GM19468 (cell line): ENCODE data around the gene MPPED2.

Experiments used
- ATAC-seq: cut with Tn5 transposase; IDR thresholded peaks from one replicate; pipeline ENCODE4 v1.9.1; 2021; ENCODE audit warnings: mild to moderate bottlenecking, moderate library complexity, moderate number of reproducible peaks; ENCODE audit not compliant: unreplicated experiment; ENCODE audit errors: extremely low read depth

MPPED2 gene

DNA sequence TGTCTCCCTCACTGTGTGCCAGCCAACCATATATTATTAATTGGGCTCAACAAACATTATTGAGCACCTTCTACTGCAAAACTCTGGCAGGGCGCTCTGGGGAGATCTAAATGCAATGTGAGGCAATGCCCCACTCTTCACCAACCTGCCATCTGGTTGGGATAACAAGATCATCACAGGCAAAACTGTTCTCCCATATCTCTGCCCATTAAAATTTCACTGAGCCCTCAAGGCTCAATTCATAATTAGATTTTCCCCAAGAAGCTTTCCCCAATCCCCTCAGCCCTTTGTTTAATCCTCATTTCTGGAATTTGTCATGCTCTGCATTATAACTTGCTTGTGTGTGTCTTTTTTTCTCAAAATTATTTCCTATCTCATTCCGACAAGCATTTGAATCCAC is 156.6 kb downstream of the MPPED2 start:
- ATAC-seq: no peak

DNA sequence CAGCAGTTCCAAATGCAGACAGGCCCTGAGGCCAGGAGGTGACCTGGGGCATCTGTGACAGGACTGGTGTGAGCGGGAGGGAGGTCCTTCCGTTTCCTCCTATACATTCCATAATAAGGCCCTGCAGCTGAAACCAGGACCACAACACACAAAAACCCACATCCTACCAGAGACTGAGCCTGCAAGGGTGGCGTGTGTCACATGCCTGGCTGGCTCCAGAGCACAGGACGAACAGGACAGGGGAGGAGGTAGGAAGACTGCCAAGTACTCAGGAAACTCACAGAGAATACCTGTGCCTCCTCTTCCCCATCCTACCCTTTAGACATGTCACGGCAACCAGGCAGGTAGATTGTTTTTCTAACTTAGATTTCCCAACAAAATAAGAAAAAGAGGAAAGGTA is 159.4 kb downstream of the MPPED2 start:
- ATAC-seq: no peak

DNA sequence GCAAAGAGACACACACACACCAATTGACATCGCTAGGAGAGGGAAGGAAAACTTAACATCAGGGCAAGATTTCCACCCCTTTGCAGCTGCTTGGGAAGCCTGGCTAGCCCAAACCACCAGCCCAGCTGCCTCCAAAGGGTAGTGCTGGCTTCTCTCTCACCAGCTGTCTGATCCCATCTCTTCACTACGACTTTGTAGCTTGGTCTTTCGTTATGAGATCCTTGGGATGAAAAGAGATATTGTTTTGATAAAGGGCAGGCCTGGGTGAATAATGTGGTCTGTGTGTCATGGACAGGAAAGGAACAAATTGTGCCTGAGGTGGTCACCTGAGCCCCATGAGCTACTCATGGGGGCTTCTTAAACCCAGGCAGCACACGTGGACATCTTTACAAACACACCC is 161.3 kb downstream of the MPPED2 start:
- no peak for ATAC-seq

DNA sequence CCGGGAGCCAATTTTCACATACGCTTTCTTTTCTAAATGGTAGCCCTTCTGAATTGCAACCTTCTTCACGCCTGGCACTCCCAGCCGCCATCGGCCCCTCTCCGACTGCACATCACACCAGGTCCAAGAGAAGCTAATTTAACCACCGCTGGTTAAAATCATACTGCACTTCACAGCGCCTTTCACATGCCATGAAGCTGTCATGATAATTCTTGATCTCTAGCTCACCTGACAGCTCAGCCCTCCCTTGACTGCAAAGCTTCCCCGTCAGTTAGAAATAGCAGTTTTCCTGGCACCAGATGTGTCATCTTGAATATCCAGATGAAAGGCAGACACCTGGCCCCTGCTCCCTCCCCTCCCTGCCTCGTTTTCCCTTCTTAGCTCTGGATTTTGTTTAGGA is 161.8 kb downstream of the MPPED2 start:
- no peak for ATAC-seq

DNA sequence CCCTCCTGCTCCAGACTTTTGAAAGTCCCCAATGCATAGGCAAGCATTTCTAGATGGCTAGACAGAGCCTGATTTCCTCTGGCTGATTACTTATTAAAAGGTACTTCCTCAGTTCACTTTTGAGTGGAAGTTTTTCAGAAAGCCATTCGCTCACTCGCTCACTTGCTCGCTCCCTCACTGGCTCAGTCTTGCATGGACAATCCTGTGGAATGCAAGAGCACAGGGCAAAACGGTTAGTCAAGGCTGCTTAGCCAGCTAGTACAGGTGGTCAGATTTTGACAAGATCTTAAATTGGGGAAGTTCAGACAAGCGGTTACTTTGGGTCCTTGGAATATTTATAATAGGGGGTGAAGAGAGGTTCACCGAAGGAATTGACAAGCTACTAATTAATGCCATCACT is 162.3 kb downstream of the MPPED2 start:
- ATAC-seq: no peak

DNA sequence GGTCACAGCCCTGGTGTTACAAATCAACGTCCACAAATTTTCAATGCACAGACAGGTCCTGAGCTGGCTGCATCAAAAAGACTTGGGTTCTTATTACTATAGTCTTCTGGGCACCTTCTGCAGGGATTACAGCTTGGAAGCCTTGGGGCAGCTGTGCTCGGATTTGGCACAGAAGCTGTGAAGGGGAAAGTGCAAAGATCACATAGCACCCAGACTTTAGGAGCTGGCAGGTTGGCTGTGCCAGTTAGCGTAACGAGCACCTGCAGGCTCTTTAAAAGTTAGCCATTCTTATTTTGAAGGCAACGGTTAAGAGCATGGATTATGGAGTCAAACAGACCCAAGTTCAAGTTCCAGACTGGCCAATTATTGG is 162.9 kb downstream of the MPPED2 start:
- ATAC-seq: no peak

DNA sequence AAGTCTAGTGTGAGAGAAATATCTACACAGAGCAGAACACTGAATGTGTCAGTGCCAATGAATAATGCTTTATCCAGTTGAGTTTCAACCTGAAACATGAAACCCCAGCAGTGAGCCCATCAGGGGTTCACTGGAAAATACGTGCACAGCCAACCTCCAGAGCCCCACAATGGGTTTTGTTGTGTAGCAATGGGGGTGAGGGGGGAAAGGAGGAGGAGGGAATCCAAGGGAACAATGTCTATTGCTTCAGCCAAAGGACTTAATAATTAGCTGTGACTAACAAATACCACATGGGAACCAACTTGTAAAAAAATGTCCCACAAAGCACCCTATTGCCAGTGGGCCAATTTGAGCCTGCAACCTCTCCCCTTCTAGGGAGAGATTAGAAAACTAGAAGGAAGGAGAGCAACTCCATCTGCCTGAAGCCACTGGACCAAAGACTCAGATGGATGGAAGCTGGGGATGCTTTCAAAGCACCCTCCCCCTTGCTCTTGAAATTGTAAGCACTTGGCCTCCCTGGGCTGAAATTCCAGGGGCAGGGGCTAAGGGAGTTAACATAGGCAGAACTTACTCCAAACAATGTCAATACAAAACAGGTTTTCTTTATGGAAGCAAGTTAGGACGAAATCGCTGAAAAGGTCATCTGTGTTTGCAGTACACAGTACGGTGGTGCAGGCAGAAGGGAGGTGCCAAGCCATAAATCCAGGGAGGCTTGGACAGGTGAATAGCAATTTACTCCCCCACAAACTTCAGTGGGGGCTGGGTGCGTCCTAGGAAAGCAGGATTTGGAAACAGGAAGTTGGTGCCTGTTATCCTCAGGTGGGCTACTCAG is 163.5 kb downstream of the MPPED2 start:
- no peak for ATAC-seq

DNA sequence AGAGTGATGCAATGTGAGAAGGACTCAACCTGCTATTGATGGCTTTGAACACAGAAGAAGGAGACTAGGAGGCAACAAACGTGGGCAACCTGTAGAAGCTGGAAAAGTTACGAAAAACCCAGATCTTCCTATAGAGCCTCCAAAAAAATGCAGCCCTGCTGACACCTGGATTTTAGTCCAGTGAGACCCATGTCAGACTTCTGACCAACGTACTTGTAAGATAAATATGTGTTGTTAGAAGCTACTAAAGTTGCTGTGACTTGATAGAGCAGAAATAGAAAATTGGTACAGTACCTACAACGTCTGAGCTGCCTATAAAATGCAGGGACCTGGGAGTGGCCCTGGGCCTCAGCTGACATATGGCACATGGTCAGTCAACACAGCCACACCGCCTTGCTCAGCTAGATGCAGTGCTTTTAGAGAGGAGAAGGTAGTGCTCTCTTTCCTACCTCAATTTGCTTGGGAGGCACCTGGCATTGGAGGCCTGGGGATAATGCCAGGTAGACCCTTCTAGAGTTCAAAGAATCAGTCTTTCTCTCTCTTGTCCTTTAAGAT is 165.8 kb downstream of the MPPED2 start:
- ATAC-seq: no peak

DNA sequence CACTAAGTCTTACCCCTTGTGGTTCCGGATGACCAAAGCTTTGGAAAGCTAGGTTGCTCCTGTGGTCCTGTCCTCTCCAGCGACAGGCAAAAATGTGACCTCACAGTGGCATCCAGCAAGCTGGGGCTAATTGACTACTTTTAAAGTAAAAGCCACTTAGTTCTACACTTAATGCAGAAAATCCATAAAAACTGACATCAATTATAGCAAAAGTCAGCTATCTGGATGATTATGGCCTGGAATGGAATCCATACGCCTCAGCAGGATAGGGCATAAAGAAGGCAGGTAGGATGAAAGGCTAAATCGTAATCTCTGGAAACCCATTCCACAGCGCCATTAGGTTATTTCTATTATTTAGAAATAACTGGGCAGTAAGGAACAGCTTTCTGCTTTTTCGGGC is 171.3 kb downstream of the MPPED2 start:
- ATAC-seq: no peak

DNA sequence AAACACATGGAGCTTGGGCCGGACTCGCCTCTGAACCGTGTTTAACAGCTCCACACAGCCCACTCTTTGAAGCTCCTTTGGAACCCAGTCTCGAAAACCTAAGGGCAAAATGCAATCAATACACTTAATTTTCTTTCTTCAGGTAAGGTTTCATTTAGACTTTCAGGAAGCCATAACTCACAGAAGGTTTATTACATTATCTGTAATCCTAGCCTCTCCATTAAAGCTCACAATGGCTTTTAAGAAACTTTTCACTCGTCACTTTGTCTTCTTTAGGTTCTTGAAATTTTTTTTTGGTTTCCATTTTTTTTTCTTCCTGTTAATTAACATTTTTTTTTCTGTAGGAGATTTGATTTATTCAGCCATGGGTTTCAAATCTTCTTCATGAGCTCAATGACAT is 171.9 kb downstream of the MPPED2 start:
- ATAC-seq: no peak

DNA sequence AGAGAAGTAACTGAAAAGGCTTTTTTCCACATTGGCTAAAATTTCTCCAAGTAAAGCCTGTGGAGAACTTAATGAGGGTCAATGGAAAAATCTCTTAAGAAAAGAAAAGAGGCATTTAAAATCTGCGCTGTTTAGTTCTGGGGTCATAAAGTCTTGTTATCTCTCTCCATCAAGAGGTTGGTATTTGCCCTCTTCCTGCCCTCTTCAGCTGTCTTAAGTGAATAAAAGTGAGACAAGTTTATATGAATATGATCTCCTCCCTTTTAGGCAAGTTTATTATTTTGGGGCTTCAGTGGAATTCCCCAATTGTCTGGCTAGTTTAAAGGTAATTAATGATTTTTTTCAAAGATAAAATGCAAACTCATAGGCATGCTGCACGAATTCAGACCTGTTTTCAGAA is 173.6 kb downstream of the MPPED2 start:
- ATAC-seq: no peak

DNA sequence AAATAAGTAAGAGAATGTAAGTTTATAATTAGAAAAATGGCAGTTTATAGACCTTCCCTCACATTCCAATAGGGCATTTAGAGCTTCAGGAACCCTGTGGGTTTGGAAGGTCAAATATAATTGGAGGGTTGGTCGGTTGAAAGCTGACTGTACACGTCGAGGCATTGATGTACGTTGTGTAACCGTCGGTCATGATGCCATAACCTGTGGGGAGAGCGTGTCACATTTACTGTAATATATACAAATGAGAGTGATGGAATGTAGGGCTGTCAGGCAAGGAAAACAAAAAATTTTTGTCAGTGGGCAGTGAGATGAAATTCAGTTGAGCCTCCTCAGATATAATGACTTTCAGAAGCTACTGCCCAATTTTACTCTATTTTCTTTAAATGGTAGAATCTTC is 174.8 kb downstream of the MPPED2 start:
- ATAC-seq: no peak

DNA sequence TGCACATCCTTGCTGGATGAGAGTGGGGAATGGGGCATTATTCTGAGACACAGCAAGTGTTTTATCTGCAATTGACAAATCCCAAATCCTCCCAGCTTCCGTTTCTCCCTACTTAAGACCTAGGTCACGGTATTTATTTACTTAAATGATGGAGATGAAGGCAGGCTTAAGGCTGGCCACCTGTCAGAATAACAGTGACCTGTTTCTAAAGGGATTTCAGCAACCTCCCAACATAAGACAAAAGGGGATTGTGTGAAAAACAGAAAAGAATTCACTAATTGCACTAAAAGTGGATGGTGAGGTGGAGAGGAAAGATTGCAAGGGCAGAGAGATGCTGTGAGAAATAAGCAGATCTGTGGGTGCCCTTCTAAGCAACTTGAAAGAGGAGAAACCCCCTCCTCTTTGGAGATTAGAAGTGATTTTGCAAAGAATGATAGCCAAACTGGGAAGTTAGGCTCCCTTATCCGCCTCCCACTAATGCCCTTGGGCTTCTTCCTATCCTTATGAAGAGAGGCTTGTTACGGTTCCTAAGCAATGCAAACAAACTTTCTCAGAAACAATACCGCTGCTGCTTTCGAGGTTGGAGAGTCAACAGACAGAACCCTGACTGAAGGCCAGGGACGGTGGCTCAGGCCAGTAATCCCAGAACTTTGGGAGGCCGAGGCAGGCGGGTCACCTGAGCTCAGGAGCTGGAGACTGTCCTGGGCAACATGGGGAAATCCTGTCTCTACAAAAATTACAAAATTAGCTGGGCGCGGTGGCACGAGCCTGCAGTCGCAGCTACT is 179.0 kb downstream of the MPPED2 start:
- ATAC-seq: no peak

DNA sequence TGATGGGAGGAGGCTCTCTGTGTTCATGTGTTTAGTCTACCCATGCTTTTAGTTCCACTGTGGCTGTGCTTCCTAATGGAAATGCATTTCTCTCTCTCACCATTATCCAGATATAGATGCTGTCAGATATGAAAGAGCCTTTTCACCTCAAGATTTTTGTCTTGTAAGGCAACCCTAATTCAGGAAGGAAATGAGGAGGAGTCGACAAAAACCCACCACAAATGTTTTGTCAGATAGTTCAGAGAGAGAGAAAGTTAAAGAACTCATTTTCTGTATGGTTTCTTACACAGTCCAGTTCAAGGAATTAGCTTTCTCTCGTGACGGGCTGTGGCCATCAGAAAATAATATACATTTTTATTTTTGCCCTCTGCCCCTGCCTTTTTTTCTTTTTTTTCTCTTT is 180.8 kb downstream of the MPPED2 start:
- ATAC-seq: no peak

DNA sequence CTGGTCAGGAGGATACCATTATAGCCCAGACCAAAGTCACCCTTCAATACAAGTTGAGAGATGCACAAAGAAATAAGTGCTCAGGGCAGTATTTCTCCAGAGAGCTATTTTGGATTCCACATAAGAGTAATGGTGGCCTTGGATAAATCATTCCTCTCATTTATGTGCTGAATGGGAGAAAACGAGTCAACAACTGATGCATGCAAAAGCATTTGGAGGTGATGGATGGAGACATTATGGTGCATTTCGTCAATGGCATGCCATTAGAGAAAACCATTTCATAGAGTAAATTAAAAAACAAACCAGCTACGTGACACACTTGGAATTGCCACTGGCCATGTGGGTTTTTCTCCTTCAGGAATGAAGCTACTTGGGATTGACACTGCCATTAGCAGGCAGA is 182.0 kb downstream of the MPPED2 start:
- ATAC-seq: no peak

DNA sequence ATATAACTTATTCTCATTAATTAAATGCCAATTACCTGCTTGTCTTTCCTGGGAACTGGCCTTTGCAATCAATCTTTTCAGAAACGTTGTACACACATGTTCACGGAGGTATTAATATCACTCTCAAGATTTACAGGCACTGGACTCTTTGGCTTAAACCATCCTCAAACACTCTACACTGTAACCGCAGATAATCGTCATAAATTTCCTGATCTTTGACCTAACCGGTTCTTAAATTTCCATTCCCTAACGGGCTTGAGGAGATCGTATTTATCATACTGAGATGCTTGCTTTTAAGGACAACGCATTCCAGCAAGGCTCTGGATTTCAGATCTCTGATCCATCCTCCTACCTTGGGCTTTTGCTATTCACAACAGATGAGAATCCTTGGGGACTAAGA is 190.4 kb downstream of the MPPED2 start:
- ATAC-seq: no peak

DNA sequence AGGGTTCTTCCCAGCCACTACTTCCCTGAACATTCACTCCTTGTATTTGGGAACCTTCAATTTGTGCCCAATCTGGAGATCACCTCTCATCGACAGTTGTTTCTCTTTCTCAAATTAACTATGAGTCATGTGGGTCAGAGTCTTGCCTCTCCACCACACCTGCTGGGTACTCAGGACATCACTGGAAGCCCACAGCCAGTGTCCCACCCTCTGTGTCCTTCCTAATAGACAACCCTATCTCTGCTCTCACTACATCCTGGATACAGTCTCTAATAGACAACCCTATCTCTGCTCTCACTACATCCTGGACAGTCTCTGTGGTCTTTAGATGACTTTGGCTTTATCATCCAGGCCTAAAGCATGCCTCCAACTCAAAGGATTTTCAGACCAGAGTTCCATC is 193.1 kb downstream of the MPPED2 start:
- ATAC-seq: no peak

DNA sequence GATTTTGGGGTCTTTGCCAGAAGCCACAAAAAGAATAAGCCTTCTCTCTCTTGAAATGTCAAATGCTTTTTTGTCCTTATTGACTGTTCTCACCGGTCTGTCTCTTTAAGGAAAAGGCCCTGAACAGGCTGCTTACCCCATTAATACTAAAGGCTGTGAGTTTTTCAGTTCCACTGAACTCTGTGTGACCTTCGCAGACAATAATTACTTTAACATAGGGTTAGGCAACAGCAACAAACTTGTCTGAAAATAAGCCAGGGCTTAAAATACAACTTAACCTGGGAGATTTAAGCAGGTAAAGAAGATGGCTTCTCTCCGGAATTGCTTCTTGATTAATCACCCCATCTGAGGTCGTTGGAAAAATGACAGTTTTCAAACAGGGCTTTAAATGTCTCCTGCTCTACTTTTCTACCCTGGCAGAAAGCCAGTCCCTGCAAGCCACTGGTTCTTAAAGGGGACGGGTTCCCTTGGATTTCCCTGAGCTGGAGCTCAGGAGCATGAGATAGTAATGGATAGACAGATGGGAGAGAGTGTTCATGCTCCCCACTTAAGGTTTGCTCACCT is 193.8 kb downstream of the MPPED2 start:
- no peak for ATAC-seq

DNA sequence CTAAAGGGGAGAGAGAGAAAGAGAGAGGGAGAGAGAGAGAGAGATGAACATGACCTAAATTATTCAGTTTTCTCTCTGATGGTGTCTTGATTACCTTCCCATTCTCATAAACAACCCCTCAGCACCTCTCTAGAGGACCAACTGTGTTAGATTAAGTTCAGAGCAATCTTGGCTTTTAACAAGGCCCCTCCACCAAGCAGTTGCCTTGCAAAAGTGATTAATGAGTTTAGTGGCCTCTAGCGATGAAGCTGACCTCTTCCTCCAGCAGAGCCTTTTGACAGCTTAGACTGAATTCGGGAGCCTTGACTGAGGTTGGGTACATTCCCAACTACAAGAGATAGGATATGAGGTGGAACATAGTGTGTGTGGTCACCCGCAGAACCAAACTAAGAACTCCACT is 197.2 kb downstream of the MPPED2 start:
- ATAC-seq: no peak

DNA sequence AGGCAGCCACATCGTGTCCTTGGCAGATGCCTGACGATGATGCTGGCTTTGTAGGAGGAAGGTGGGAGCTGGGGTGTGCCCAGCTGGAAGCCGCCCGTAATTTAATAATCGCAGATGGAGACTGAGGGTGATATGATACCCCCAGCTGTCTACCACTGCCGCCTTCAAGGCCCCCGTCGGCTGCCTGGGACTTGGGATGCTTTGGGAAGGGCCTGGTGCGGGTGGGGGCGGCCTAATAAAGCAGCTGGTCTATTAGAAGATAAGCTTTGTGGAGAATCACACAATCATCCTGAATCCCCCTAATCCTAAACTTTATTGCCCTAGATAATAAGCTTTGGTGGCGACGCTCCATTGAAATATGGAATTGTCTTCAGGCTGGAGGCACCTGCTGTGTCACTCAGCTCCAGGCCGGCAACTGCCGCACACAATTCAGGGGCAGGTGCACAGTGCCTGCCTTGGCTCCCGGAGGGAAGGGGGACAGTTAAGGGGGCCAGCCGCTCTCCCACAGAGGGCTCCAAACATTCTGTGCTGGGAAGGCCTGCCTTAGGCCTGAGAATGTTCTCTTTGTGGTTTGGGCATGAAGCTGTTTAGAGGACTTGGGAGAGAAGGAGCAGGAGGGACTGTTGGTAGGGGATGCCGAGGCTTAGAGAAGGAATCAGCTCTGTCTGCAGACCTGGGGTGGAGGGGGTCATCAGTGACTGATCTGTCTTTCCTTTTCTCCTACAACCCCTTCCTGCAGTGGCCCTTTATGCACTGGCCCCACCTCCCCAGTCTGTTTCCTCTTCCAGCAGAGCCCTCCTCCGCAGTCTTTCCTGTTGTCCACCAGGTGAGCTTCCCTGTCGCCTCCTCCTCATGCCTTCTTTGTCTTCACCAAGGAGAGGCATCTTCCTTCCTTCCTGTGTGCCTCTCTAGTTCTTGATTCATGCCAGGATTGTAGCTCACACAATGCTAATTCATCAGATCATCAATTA is 198.0 kb downstream of the MPPED2 start:
- no peak for ATAC-seq
